Measurements from ENCODE around the gene RBM33.

RBM33 gene

DNA sequence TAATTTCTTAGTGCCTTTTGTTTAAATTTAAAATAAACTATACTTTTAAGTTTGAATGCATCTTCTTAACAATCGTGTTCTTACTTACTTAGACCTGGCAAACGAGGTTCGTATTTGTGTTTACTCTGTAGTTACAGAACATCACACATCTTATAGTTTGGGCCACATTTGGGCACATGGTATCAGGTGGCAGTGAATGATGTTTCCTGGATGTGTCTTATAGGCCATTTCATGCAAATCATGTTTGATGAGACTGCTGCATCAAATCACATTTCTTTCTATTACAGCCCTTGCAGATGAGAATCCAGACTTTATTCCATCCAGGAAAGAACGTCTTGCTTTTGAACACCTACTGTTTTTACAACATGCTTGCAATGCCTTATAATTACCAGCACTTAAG, 78.5 kb downstream of the RBM33 start:
- no peak for ATAC-seq (ENCODE audit: insufficient read depth, low read depth)
- no peaks in the 10 kb centered on the region for H3K4me1 ChIP-seq (ENCODE audit: insufficient read depth, low read length)
- H3K36me3 ChIP-seq (ENCODE audit: insufficient read depth, low read length): peaks cover 71% of the 10 kb centered on the region
- H3K9me3 ChIP-seq (ENCODE audit: insufficient read depth, low read length, severe bottlenecking): no peaks in the 10 kb centered on the region
- H3K79me2 ChIP-seq (ENCODE audit: insufficient read depth, low read length): peaks cover 93% of the 10 kb centered on the region
- no peak overlapping the region for H3K27ac ChIP-seq (ENCODE audit: low read length)
- H3K4me3 ChIP-seq (ENCODE audit: low read depth in 1 of 2, low read length in 2 of 2): no peak overlapping the region
- DNase-seq: no peak
- H2AFZ ChIP-seq (ENCODE audit: low read depth, low read length): no peak overlapping the region
- TF ChIP-seq EZH2 (IDR thresholded peaks at IDR 0.05; ENCODE audit: borderline replicate concordance, low read depth, low read length, severe bottlenecking) (no peak), CTCF (IDR thresholded peaks at IDR 0.05; ENCODE audit: borderline replicate concordance, extremely low read depth, low read length, poor library complexity, severe bottlenecking) (no peak)
- H3K4me2 ChIP-seq (ENCODE audit: insufficient read depth, low read length): no peak overlapping the region
- no peaks in the 10 kb centered on the region for H3K27me3 ChIP-seq (ENCODE audit: insufficient read depth, low read length, poor library complexity)
- H4K20me1 ChIP-seq (ENCODE audit: insufficient read depth, low read length): peaks cover 27% of the 10 kb centered on the region
- no peak overlapping the region for H3K9ac ChIP-seq (ENCODE audit: low read depth, low read length)

- Histone ChIP-seq H3K9ac (ENCODE audit: low read depth, low read length) (no peak overlapping the region), H4K20me1 (ENCODE audit: insufficient read depth, low read length) (peaks cover 31% of the 10 kb centered on the region), H3K4me1 (ENCODE audit: insufficient read depth, low read length) (no peaks in the 10 kb centered on the region), H3K36me3 (ENCODE audit: insufficient read depth, low read length) (peaks cover 71% of the 10 kb centered on the region), H3K27ac (ENCODE audit: low read length) (no peak overlapping the region), H3K27me3 (ENCODE audit: insufficient read depth, low read length, poor library complexity) (no peaks in the 10 kb centered on the region), H2AFZ (ENCODE audit: low read depth, low read length) (no peak overlapping the region), H3K79me2 (ENCODE audit: insufficient read depth, low read length) (peaks cover 93% of the 10 kb centered on the region), H3K4me3 (ENCODE audit: low read depth in 1 of 2, low read length in 2 of 2) (no peak overlapping the region), H3K9me3 (ENCODE audit: insufficient read depth, low read length, severe bottlenecking) (no peaks in the 10 kb centered on the region), H3K4me2 (ENCODE audit: insufficient read depth, low read length) (no peak overlapping the region)
- TF ChIP-seq CTCF (IDR thresholded peaks at IDR 0.05; ENCODE audit: borderline replicate concordance, extremely low read depth, low read length, poor library complexity, severe bottlenecking) (peak; percentile 50), EZH2 (IDR thresholded peaks at IDR 0.05; ENCODE audit: borderline replicate concordance, low read depth, low read length, severe bottlenecking) (no peak)
- no peak for DNase-seq
- ATAC-seq (ENCODE audit: insufficient read depth, low read depth): peak; percentile 72
Measured at GRCh38 chr7:155724327-155725005, 80.0 kb downstream of the RBM33 start.

GRCh38 chr7:155725006-155725355, 80.5 kb downstream of the RBM33 start:
- Histone ChIP-seq H3K27ac (ENCODE audit: low read length) (no peak overlapping the region), H3K9me3 (ENCODE audit: insufficient read depth, low read length, severe bottlenecking) (no peaks in the 10 kb centered on the region), H3K36me3 (ENCODE audit: insufficient read depth, low read length) (peaks cover 72% of the 10 kb centered on the region), H3K9ac (ENCODE audit: low read depth, low read length) (no peak overlapping the region), H3K4me1 (ENCODE audit: insufficient read depth, low read length) (no peaks in the 10 kb centered on the region), H3K4me2 (ENCODE audit: insufficient read depth, low read length) (no peak overlapping the region), H2AFZ (ENCODE audit: low read depth, low read length) (no peak overlapping the region), H3K4me3 (ENCODE audit: low read depth in 1 of 2, low read length in 2 of 2) (no peak overlapping the region), H3K79me2 (ENCODE audit: insufficient read depth, low read length) (peaks cover 93% of the 10 kb centered on the region), H4K20me1 (ENCODE audit: insufficient read depth, low read length) (peaks cover 34% of the 10 kb centered on the region), H3K27me3 (ENCODE audit: insufficient read depth, low read length, poor library complexity) (no peaks in the 10 kb centered on the region)
- ATAC-seq (ENCODE audit: insufficient read depth, low read depth) (no peak), DNase-seq (no peak)
- TF ChIP-seq CTCF (IDR thresholded peaks at IDR 0.05; ENCODE audit: borderline replicate concordance, extremely low read depth, low read length, poor library complexity, severe bottlenecking): no peak
- no peak for TF ChIP-seq EZH2 (IDR thresholded peaks at IDR 0.05; ENCODE audit: borderline replicate concordance, low read depth, low read length, severe bottlenecking)
